Esophagus muscularis mucosa (tissue), 3 donors: Measurements from ENCODE around the gene MAPK12.

ENCODE experiments used
- POLR2A ChIP-seq: fragments of 450-650 bp; IDR thresholded peaks from one replicate; pipeline ENCODE4 v1.6.1; 2017; ENCODE audit warnings: antibody characterized with exemption, moderate library complexity, mild to moderate bottlenecking, low read depth
- POLR2AphosphoS5 ChIP-seq, 2 donors: sonication (generic); formaldehyde crosslinking; IDR thresholded peaks; one replicate each; pipeline ENCODE4 v1.6.1; 2017; ENCODE audit warnings: antibody characterized with exemption in 2 of 2
- TF ChIP-seq, protein P1 (sequence below), 3 experiments: fragments of 200-600 bp in 2 of 3; fragments of 450-650 bp in 1 of 3; sonication (generic) in 2 of 3; IDR thresholded peaks; one replicate each; pipeline ENCODE4 v1.5.1; 2017 to 2019; ENCODE audit warnings: antibody characterized with exemption in 3 of 3, mild to moderate bottlenecking in 2 of 3, moderate library complexity in 1 of 3

DNA sequence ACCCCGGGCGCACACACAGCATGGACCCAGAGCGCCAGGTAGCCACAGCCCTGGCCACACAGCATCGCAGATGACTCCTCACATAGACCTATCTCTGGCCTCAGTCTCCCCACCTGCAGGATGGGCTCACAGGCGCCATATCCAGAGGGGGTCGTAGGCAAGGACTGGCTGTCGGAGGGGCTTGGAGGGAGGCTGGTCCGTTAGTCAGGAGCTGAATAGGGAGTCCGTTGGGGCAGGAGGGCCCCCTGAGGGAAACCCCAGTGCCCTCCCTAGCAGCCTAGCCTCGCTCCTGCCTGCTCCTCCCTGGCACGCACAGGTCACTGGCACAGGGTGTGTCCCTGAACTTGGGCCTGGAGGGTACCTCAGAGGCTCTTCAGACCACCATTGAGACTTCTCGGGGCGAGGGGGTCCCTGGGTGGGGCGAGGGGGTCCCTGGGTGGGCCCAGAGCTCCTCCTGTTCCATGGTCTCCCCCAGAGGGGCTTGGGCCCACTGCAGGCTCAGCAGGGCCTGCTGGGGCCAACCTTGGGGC lies 44.0 kb upstream of the MAPK12 start:
- TF ChIP-seq, protein P1, sequence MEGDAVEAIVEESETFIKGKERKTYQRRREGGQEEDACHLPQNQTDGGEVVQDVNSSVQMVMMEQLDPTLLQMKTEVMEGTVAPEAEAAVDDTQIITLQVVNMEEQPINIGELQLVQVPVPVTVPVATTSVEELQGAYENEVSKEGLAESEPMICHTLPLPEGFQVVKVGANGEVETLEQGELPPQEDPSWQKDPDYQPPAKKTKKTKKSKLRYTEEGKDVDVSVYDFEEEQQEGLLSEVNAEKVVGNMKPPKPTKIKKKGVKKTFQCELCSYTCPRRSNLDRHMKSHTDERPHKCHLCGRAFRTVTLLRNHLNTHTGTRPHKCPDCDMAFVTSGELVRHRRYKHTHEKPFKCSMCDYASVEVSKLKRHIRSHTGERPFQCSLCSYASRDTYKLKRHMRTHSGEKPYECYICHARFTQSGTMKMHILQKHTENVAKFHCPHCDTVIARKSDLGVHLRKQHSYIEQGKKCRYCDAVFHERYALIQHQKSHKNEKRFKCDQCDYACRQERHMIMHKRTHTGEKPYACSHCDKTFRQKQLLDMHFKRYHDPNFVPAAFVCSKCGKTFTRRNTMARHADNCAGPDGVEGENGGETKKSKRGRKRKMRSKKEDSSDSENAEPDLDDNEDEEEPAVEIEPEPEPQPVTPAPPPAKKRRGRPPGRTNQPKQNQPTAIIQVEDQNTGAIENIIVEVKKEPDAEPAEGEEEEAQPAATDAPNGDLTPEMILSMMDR (IDR thresholded peaks at IDR 0.05): no peak
- no peak for TF ChIP-seq POLR2A
- no peak for TF ChIP-seq POLR2AphosphoS5 (IDR thresholded peaks at IDR 0.05)
